Transverse colon (tissue), 4 donors: Measurements from ENCODE around the gene HDAC7. TPM values are rescaled to one million over a fixed set of nuclear protein-coding genes. Genes with fewer than 3 reads are reported as not detected.

Source experiments
- DNase-seq: peaks from one replicate; pipeline ENCODE4 v3.0.0-alpha.2; 2019
- H3K27ac ChIP-seq, 4 donors: fragments of 200-600 bp; sonication (generic); 2 replicates each; pipeline ENCODE4 v1.5.1; 2016 to 2018; ENCODE audit warnings: inconsistent platforms in 4 of 4
- H3K27me3 ChIP-seq: fragments of 200-600 bp; sonication (generic); 2 replicates; pipeline ENCODE4 v1.5.1; 2017; ENCODE audit warnings: inconsistent platforms
- H3K36me3 ChIP-seq, 4 donors: fragments of 200-600 bp; sonication (generic); 2 replicates each; pipeline ENCODE4 v1.5.1; 2017 to 2019; ENCODE audit warnings: inconsistent platforms in 4 of 4
- H3K4me1 ChIP-seq, 4 donors: fragments of 200-600 bp; sonication (generic); 2 replicates each; pipeline ENCODE4 v1.5.1; 2017 to 2020; ENCODE audit warnings: inconsistent platforms in 4 of 4
- H3K4me3 ChIP-seq, 4 donors: fragments of 200-600 bp; sonication (generic); 1 replicate in 1 of 4; 2 replicates in 3 of 4; pipeline versions ENCODE4 v1.5.1 to v1.6.1; 2017 to 2019; ENCODE audit warnings: inconsistent platforms in 4 of 4
- H3K9me3 ChIP-seq, 2 donors: fragments of 200-600 bp; sonication (generic); 2 replicates each; pipeline ENCODE4 v1.5.1; 2017 to 2019; ENCODE audit warnings: inconsistent platforms in 2 of 2
- EP300 ChIP-seq: sonication (generic); formaldehyde crosslinking; IDR thresholded peaks from one replicate; pipeline ENCODE4 v1.6.1; 2017; ENCODE audit warnings: antibody characterized with exemption, low read depth
- POLR2A ChIP-seq: fragments of 450-650 bp; IDR thresholded peaks from one replicate; pipeline ENCODE4 v1.6.1; 2016; ENCODE audit warnings: antibody characterized with exemption, mild to moderate bottlenecking, moderate library complexity
- POLR2AphosphoS5 ChIP-seq, 3 donors: sonication (generic); formaldehyde crosslinking; IDR thresholded peaks; one replicate each; pipeline ENCODE4 v1.6.1; 2016; ENCODE audit warnings: antibody characterized with exemption in 3 of 3
- WGBS, 2 donors: methylation state at CpG; one replicate each; pipeline ENCODE4 v1.1.5; 2018; ENCODE audit warnings: low coverage in 1 of 2; 5-methylcytosine and 5-hydroxymethylcytosine counted together
- in situ Hi-C, 4 donors: fragments of 200-750 bp; cut with MboI; loops; one replicate each; pipeline versions ENCODE4 v1.15.0 to v1.15.1; 2017; ENCODE audit warnings: low sequenced_read_pairs in 3 of 4, low pct_ligation_motif_present in 1 of 4, low pct_unique_long_range_greater_than_20kb in 1 of 4
- intact Hi-C: fragments of 100-400 bp; cut with DNase I; formaldehyde crosslinking; loops from one replicate; pipeline ENCODE4 v1.15.1; 2023; ENCODE audit warnings: low total_unique reads
- total RNA-seq, 4 donors: library from RNA; depleted of rRNA; stranded (reverse); fragments of >200 nt; gene quantifications; one replicate each; pipeline ENCODE4 v1.1.0, GENCODE V29; 2016
- TF ChIP-seq, protein P1 (sequence below), 5 experiments: fragments of 200-600 bp in 3 of 5; fragments of 450-650 bp in 2 of 5; sonication (generic) in 3 of 5; IDR thresholded peaks; 1 replicate in 2 of 5; 2 replicates in 3 of 5; pipeline ENCODE4 v1.5.1; 2016 to 2017; ENCODE audit warnings: antibody characterized with exemption in 5 of 5, inconsistent platforms in 3 of 5, mild to moderate bottlenecking in 2 of 5, moderate library complexity in 1 of 5

HDAC7 gene
- total RNA-seq, 4 donors from 2014 or later: 19.4 to 133 (median 28.3) TPM

DNA sequence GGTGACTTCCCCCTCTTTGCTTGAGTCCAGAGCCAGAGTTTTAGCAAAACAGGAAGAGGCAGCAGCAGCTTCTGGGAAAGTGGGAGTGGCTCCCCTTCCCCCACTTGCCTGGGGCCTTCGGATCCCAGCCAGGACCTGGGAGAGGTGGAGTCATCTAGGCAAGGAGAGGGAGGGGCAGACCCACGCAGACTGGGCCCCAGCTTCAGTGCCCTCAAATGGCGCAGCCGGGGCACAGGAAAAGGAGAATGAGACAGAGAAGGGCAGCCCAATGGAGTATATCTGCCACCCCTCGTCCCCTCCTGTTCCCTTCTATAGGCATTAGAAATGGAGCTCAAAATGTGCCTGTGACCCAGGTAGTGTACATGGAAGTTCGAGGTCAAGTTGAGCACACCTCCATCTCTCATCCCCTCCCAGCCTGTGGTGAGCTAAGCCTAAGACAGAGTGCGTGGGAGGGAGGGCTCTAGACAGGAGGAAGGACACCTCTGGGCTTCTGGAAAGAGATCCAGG, 9.3 kb upstream of the HDAC7 start:
- Histone ChIP-seq H3K9me3 (no peaks in the 10 kb centered on the region), H3K4me3 (no peak overlapping the region), H3K36me3 (no peaks in the 10 kb centered on the region), H3K4me1 (peaks cover 27 to 39% (median 29%) of the 10 kb centered on the region in 4 donors), H3K27me3 (no peaks in the 10 kb centered on the region), H3K27ac (peak overlapping the region; percentile 65 to 96 (median 74))
- intact Hi-C loops (no loop called here), in situ Hi-C loops (loop anchor here in 2 of 4 donors (25.0 kb wide), 1 partner anchor 92 kb away; the partner anchor contains the start of gene ENDOU (in 2 of the 2))
- WGBS, 2 donors: 20 to 25% methylated on average over 2 to 7 of the region's 7 CpGs
- peak; percentile 44 to 58 (median 53) for TF ChIP-seq POLR2AphosphoS5 (IDR thresholded peaks at IDR 0.05)
- TF ChIP-seq, protein P1, sequence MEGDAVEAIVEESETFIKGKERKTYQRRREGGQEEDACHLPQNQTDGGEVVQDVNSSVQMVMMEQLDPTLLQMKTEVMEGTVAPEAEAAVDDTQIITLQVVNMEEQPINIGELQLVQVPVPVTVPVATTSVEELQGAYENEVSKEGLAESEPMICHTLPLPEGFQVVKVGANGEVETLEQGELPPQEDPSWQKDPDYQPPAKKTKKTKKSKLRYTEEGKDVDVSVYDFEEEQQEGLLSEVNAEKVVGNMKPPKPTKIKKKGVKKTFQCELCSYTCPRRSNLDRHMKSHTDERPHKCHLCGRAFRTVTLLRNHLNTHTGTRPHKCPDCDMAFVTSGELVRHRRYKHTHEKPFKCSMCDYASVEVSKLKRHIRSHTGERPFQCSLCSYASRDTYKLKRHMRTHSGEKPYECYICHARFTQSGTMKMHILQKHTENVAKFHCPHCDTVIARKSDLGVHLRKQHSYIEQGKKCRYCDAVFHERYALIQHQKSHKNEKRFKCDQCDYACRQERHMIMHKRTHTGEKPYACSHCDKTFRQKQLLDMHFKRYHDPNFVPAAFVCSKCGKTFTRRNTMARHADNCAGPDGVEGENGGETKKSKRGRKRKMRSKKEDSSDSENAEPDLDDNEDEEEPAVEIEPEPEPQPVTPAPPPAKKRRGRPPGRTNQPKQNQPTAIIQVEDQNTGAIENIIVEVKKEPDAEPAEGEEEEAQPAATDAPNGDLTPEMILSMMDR (IDR thresholded peaks at IDR 0.05): no peak
- peak; percentile 82 for DNase-seq

DNA sequence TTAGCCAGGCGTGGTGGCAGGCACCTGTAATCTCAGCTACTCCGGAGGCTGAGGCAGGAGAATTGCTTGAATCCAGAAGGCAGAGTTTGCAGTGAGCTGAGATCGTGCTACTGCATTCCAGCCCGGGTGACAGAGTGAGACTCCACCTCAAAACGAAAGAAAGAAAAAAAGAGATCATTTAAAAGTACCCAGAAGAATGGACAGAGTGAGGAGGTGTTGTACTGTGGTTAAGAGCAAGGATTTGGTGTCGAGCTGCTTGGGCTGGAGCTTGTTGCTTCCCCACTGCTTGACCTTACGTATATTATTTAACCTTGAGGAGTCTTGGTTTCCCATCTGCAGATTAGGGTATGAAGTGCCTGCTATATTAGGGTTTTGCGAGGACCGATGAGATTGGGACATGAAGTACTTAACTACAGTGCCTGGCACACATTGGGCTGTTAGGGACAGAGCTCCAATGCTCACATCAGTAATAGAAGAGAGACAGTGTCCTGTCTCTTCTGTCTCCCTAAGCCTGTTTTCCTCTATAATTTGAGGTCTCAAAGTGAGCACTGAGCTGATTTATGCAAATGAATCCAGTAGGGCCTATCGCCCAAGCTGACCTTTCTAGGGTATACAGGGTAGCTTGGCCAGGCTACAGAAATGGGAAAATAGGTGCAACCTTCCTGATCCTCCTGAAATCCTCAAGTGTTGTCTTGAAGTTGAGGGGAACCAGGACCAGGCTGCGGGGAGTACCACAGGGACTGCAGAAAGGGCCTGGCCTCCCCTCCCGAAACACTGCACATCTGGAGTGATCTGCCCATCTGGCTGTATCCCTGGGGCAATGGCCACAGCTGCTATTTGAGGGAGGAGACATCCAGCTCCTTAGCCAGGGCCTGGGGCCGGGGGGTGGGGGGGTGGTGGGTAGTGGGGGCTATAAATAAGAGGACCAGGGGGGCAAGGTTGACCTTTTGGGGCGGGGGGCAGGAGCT, 8.6 kb upstream of the HDAC7 start:
- intact Hi-C loops (no loop called here), in situ Hi-C loops (loop anchor here in 2 of 4 donors (25.0 kb wide), 1 partner anchor 91 kb away; the partner anchor contains the start of gene ENDOU (in 2 of the 2))
- H3K36me3 ChIP-seq: no peaks in the 10 kb centered on the region
- H3K4me1 ChIP-seq: peaks cover 27 to 46% (median 29%) of the 10 kb centered on the region in 4 donors
- H3K27ac ChIP-seq: peak overlapping the region; percentile 65 to 96 (median 74)
- no peak for DNase-seq
- no peaks in the 10 kb centered on the region for H3K27me3 ChIP-seq
- 66 to 67% methylated on average over 9 to 14 of the region's 14 CpGs for WGBS, 2 donors
- no peaks in the 10 kb centered on the region for H3K9me3 ChIP-seq
- TF ChIP-seq POLR2A: no peak
- no peak for TF ChIP-seq POLR2AphosphoS5 (IDR thresholded peaks at IDR 0.05)
- no peak for TF ChIP-seq EP300
- TF ChIP-seq, protein P1 (IDR thresholded peaks at IDR 0.05): no peak
- no peak overlapping the region for H3K4me3 ChIP-seq

DNA sequence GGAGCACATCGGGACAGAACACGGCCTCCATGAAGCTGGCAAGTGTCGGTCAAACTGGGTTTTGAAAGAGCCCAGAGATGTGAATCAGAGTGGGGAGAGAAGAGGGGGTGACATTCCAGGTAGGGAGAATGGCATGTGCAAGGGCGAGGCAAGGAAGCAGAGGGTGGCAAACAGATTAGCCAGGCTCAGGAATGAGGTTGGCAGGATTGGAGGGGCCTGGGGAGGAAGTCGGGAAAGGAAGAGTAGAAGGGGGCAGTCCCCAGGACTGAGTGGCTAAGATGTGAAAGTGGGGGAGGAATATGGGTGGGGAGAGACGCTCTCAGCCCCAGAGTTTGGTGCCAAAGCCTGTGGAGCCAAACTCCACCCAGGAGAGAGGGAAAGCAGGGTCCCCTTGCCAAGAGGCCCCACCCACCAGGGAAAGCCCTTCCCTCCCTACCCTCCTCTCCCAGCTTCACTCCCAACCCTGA, 5.5 kb upstream of the HDAC7 start:
- peak overlapping the region; percentile 49 to 96 (median 94) for H3K27ac ChIP-seq
- 53 to 58% methylated on average over 6 of the region's 6 CpGs for WGBS, 2 donors
- peaks cover 48 to 76% (median 51%) of the 10 kb centered on the region in 4 donors for H3K4me1 ChIP-seq
- H3K27me3 ChIP-seq: no peaks in the 10 kb centered on the region
- in situ Hi-C loops: loop anchor here in 2 of 4 donors (25.0 kb wide), 1 partner anchor 88 kb away; the partner anchor contains the start of gene ENDOU (in 2 of the 2)
- TF ChIP-seq POLR2A: no peak
- no peak for TF ChIP-seq EP300
- TF ChIP-seq POLR2AphosphoS5 (IDR thresholded peaks at IDR 0.05): no peak
- TF ChIP-seq, protein P1 (IDR thresholded peaks at IDR 0.05): no peak
- no peaks in the 10 kb centered on the region for H3K36me3 ChIP-seq
- intact Hi-C loops: no loop called here
- no peaks in the 10 kb centered on the region for H3K9me3 ChIP-seq
- no peak overlapping the region for H3K4me3 ChIP-seq
- DNase-seq: no peak

DNA sequence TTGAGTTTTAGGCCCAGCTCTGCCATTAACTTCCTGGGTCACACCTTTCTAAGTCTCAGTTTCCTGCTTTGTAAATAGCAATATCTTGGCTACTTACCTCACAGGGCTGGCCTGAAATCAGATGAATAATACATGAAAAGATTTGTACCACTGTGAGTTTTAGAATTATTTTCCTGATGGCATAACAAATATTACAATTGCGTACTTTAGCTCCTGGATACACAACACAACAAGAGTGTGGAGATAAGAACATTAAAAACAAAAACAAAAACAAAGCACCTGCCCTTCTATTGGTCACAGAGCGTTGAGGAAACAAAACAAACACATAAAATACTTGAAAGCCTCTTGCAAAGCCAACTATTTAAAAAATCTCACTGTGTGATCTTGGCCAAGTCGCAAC, 4.9 kb upstream of the HDAC7 start:
- Histone ChIP-seq H3K9me3 (no peaks in the 10 kb centered on the region), H3K4me3 (no peak overlapping the region), H3K4me1 (peaks cover 48 to 76% (median 51%) of the 10 kb centered on the region in 4 donors), H3K27ac (peak overlapping the region; percentile 49 to 96 (median 94)), H3K36me3 (no peaks in the 10 kb centered on the region), H3K27me3 (no peaks in the 10 kb centered on the region)
- 70 to 80% methylated on average over 3 of the region's 3 CpGs for WGBS, 2 donors
- no peak for DNase-seq
- in situ Hi-C loops: loop anchor here in 2 of 4 donors (25.0 kb wide), 1 partner anchor 87 kb away; the partner anchor contains the start of gene ENDOU (in 2 of the 2)
- TF ChIP-seq POLR2A (no peak), POLR2AphosphoS5 (IDR thresholded peaks at IDR 0.05) (no peak), EP300 (no peak)
- TF ChIP-seq, protein P1 (IDR thresholded peaks at IDR 0.05): no peak
- intact Hi-C loops: no loop called here
